Ovary (tissue), 9 donors: ENCODE data around the gene SPDEF. TPM values are rescaled to one million over a fixed set of nuclear protein-coding genes. Genes with fewer than 3 reads are reported as not detected.
A peak's percentile ranks its signal among the peaks of the same experiment; 100 is the strongest.

Experiments used
- DNase-seq, 5 donors: peaks; one replicate each; pipeline ENCODE4 v3.0.0-alpha.2; 2019 to 2020
- H3K27ac ChIP-seq, 2 donors: fragments of 200-600 bp; one replicate each; pipeline versions ENCODE4 v1.5.1 to v1.8.0; 2019 to 2022
- H3K27me3 ChIP-seq: fragments of 200-600 bp; one replicate; pipeline ENCODE4 v1.8.0; 2022
- H3K36me3 ChIP-seq: fragments of 200-600 bp; sonication (generic); one replicate; pipeline ENCODE4 v1.5.1; 2019
- H3K4me1 ChIP-seq: one replicate; pipeline ENCODE4 v1.8.1; 2013; ENCODE audit warnings: mild to moderate bottlenecking, moderate library complexity; ENCODE audit not compliant: insufficient read depth
- H3K4me3 ChIP-seq: fragments of 200-600 bp; sonication (generic); one replicate; pipeline ENCODE4 v1.5.1; 2017
- H3K9me3 ChIP-seq, 2 donors: fragments of 200-600 bp in 1 of 2; sonication (generic) in 1 of 2; one replicate each; pipeline versions ENCODE4 v1.5.1 to v1.8.1; 2013 to 2019; ENCODE audit warnings: mild to moderate bottlenecking in 1 of 2, moderate library complexity in 1 of 2
- CTCF ChIP-seq, 3 donors: fragments of 450-650 bp in 2 of 3; fragments of 200-600 bp in 1 of 3; IDR thresholded peaks; one replicate each; pipeline versions ENCODE4 v1.5.1 to v1.8.0; 2016 to 2022; ENCODE audit warnings: antibody characterized with exemption in 3 of 3, mild to moderate bottlenecking in 1 of 3
- EP300 ChIP-seq: sonication (generic); formaldehyde crosslinking; IDR thresholded peaks from one replicate; pipeline ENCODE4 v1.6.1; 2017; ENCODE audit warnings: antibody characterized with exemption
- POLR2A ChIP-seq: fragments of 450-650 bp; IDR thresholded peaks from one replicate; pipeline ENCODE4 v1.6.1; 2017; ENCODE audit warnings: antibody characterized with exemption, mild to moderate bottlenecking, moderate library complexity
- WGBS, 3 donors: extraction: QIAGEN DNeasy Blood & Tissue Kit in 1 of 3; methylation state at CpG; one replicate each; pipeline versions ENCODE4 v1.1.5 to v1.1.7; 2013 to 2017; 5-methylcytosine and 5-hydroxymethylcytosine counted together
- intact Hi-C, 4 donors: fragments of 100-400 bp; cut with DNase I; formaldehyde crosslinking; loops; one replicate each; pipeline versions ENCODE4 v1.11.0 to v1.15.1; 2022 to 2023
- polyA plus RNA-seq, 2 donors: library from polyadenylated mRNA; stranded (reverse); fragments of 200-250 nt in 1 of 2; fragments of 350-450 nt in 1 of 2; fragmentation: Illumina TruSeq in 1 of 2; extraction: RNeasy Lipid Tissue Mini Kit (QIAGEN cat#74804) in 1 of 2; gene quantifications; one replicate each; pipeline ENCODE4 v1.2.3, GENCODE V29; 2013 to 2014
- total RNA-seq, 7 donors: library from RNA; depleted of rRNA in 2 of 7; stranded (reverse); fragments of >200 nt in 2 of 7; fragmentation: NEBNext Ultra II Directional in 3 of 7; extraction: Animal tissue kit (Norgen Biotek cat#: 25700) in 3 of 7; gene quantifications; one replicate each; pipeline versions ENCODE4 v1.1.0 to v1.2.4, GENCODE V29; 2016 to 2023
- donor health status: DM: no; HTN: no; CAD: no; lungs with moderate emphysema.
- donor health status: DM: no; HTN: no; CAD: no.
- donor health status: Bipolar disorder and iron deficiency.
- donor health status: DM: yes; HTN: yes; CAD: no.
- donor health status: DM: no; HTN: no; CAD: no.
- donor health status: DM: yes; HTN: yes; CAD: no.

SPDEF gene
- total and polyA plus RNA-seq, 9 donors, result 0.11 to 1.6 (median 0.56) TPM; not detected in 3

DNA sequence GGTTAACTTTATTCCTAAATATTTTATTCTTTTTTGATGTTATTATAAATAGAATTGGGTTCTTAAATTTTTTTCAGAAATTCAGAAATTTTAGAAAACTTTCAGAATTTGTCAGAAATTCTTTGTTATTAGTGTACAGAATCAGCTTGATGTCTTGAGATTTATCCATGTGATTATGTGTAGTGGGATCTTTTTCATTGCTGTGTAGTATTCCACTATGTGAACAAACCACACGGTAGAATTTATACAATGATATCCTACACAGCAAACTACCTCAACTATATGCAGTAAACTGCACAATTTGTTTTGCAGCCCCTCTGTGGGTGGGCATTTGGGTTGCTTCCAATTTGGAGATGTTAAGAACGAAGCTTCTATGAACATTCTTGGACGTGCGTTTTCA is 46.3 kb downstream of the SPDEF start:
- Histone ChIP-seq H3K9me3 (no peaks in the 10 kb centered on the region), H3K4me3 (no peak overlapping the region), H3K27me3 (no peaks in the 10 kb centered on the region), H3K27ac (no peak overlapping the region), H3K4me1 (peaks cover 2% of the 10 kb centered on the region), H3K36me3 (no peaks in the 10 kb centered on the region)
- no peak for DNase-seq
- TF ChIP-seq EP300 (no peak), POLR2A (no peak), CTCF (IDR thresholded peaks at IDR 0.05) (no peak)
- WGBS, 3 donors, result 90 to 92% (median 92%) methylated on average over 4 of the region's 4 CpGs
- intact Hi-C loops, result loop anchor here in 1 of 4 donors (5.0 kb wide), 1 partner anchor 312 kb away; no protein-coding TSS in a partner anchor

- intact Hi-C loops, result no loop called here
- 87 to 92% (median 90%) methylated on average over 3 of the region's 3 CpGs for WGBS, 3 donors
- no peaks in the 10 kb centered on the region for H3K27me3 ChIP-seq
These were observed 47.7 kb downstream of the SPDEF start for GRCh38 chr6:34508425-34508824.

DNA sequence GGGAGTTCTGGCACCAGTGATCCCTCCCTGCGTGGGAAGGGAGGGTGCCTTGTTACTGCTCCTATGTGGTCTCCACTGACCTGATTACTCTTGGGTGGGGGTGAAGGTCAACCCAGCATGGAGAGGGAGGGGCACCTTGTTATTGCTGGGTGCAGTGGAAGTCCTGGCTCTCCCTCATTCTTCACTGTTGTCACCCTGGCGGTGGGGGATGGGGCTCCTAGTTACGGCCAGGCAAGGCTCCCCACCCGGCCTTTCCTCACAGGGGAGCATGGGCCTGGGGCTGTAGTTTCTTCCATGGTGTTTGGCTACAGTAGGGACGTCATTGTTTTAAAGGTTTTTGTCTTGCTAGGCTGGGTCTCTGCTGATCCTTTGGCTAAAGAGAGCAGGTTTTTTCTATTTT is 49.4 kb downstream of the SPDEF start:
- Histone ChIP-seq H3K4me3 (no peak overlapping the region), H3K27ac (no peak overlapping the region), H3K4me1 (no peaks in the 10 kb centered on the region), H3K27me3 (no peaks in the 10 kb centered on the region), H3K9me3 (peaks cover 0 to 6% of the 10 kb centered on the region in 2 donors), H3K36me3 (no peaks in the 10 kb centered on the region)
- peak in 1 of 5 donors; percentile 7 for DNase-seq
- 54 to 72% (median 56%) methylated on average over 5 of the region's 5 CpGs for WGBS, 3 donors
- intact Hi-C loops, result loop anchor here in 1 of 4 donors (2.0 kb wide), 1 partner anchor 78 kb away; no protein-coding TSS in a partner anchor
- TF ChIP-seq POLR2A (no peak), CTCF (IDR thresholded peaks at IDR 0.05) (no peak), EP300 (no peak)

More at GRCh38 chr6:34508425-34508824, 47.7 kb downstream of the SPDEF start:
- TF ChIP-seq EP300, result no peak
- TF ChIP-seq CTCF (IDR thresholded peaks at IDR 0.05), result no peak
- no peak for TF ChIP-seq POLR2A
- no peak overlapping the region for H3K4me3 ChIP-seq
- DNase-seq, result no peak
- no peaks in the 10 kb centered on the region for H3K9me3 ChIP-seq
- H3K27ac ChIP-seq, result no peak overlapping the region
- no peaks in the 10 kb centered on the region for H3K4me1 ChIP-seq
- no peaks in the 10 kb centered on the region for H3K36me3 ChIP-seq

GRCh38 chr6:34497411-34497810 is 58.7 kb downstream of the SPDEF start:
- no peak for TF ChIP-seq CTCF (IDR thresholded peaks at IDR 0.05)
- no peak for TF ChIP-seq EP300
- TF ChIP-seq POLR2A, result no peak
- Histone ChIP-seq H3K4me1 (peaks cover 1% of the 10 kb centered on the region), H3K36me3 (no peaks in the 10 kb centered on the region), H3K27me3 (no peaks in the 10 kb centered on the region), H3K9me3 (peaks cover 0 to 6% of the 10 kb centered on the region in 2 donors), H3K4me3 (no peak overlapping the region), H3K27ac (no peak overlapping the region)
- 67 to 76% (median 70%) methylated on average over 10 of the region's 10 CpGs for WGBS, 3 donors
- peak in 1 of 5 donors; percentile 15 for DNase-seq
- intact Hi-C loops, result no loop called here
